GM11168 (cell line): ENCODE results near the gene CHD5.

Source experiments
- in situ Hi-C: fragments of 300-500 bp; cut with MboI; formaldehyde crosslinking; loops from one replicate; pipeline ENCODE4 v1.12.0; 2022; ENCODE audit warnings: low sequenced_read_pairs; ENCODE audit not compliant: unreplicated experiment

The CHD5 gene

DNA sequence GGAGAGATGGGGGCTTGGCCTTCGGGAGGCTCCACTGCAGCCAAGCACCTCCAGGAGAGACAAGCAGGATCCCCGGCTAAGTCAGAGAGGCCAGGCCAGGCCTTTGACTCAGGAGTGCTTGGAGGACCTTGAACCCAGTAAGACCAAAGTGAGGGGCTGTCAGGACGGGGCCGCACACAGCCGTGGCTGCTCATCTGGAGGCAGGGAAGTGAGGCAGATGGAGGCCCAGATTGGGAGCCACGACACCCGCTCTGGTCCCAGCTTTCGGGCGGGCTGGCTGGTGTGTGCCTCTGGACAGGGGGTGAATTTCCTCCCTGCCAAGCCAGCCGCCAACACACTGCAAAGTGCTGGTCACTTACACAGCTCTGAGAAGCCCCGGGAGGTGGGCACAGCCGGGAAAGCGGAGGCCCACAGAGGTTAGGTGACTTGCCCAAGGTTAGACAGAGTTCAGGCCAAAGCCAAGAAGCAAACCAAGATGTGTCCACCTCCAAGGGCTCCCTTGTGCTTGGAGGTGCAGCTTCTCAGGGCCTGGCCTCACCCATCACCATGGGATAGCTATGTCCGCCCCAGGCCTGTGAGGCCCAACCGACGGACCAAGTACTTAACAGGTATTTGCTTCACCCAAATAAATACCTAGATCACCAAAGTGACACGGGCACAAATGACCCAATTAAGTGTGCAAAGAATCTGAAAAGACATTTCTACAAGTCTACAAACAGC, 58.3 kb downstream of the CHD5 start:
- in situ Hi-C loops: no loop called here

DNA sequence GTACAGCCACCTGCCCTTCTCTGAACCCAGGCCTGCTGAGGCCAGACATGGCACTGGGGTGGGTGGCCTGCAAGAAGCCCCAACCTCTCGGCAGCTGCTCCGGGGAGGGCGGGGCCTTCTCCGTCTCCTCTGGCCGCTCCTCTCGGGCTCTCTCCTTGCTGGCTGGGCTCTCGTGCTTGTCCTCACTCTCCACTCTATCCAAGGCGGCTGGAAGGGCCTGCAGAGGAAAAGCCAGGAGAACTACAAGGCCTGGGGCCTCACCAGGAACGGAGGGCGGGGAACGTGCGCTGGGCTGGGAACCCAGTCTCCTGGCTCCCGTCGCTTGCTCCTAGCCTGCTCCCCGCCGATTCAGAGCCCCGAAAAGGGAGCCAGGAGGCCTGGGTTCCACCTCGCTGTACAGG, 59.1 kb downstream of the CHD5 start:
- in situ Hi-C loops: no loop called here

DNA sequence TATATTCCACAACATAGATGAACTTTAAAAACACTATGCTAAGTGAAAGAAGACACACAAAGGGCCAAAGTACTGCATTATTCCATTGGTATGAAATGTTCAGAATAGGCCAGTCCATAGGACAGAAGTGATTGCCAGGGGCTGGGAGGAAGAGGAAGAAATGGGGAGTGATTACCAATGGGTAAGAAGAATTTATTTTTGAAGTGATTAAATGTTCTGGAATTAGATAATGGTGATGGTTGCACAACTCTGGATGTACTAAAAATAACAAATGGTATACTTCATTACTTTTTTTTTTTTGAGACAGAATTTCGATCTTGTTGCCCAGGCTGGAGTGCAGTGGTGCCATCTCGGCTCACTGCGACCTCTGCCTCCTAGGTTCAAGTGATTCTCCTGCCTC, 61.7 kb downstream of the CHD5 start:
- in situ Hi-C loops: no loop called here

DNA sequence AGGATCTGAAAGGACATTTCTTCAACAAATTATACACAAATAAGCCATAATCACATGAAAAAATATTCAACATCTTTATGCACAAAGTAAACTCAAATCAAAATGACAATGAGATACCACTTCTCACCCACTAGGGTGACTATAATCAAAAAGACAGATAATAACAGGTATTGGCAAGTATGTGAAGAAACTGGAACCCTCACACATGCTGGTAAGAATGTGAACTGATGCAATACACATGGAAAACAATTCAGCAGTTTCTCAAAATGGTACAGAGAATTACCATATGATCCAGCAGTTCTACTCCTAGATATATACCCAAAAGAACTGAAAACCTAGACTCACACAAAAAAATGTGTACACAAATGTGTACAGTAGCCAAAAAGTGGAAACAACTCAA, 62.5 kb downstream of the CHD5 start:
- in situ Hi-C loops: no loop called here

DNA sequence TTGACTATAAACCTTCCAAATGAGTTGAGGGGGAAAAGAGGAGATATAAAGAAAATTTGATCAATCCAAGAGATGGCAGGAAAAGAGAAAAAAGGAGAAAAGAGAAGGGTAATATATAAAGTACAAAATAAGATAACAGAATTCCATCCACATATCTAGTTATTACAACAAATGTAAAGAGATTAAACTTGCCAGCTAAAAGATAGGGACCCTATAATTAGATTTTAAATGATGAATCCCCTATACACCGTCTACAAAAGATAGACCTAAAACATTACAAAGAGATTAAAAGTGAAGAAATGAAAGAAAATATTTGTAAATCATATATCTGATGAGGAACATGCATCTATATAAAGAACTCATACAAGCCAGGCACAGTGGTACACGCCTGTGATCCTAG, 63.1 kb downstream of the CHD5 start:
- in situ Hi-C loops: no loop called here

DNA sequence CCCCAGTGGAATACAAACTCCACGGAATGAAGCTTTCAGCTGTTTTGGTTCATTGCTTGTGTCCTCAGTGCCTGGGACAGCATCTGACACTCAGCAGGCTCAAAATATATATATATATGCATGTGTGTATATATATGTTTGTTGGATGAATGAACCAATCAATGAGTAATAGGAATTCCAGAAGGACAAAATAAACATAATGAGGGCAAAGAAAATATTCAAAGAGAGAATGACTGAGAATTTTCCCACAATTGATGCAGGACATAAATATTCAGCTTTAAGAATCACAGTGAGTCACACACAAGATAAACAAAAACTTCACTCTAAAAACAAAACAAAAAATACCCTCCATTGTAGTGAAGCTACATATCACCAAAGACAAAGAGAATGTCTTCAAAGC, 64.0 kb downstream of the CHD5 start:
- in situ Hi-C loops: no loop called here

DNA sequence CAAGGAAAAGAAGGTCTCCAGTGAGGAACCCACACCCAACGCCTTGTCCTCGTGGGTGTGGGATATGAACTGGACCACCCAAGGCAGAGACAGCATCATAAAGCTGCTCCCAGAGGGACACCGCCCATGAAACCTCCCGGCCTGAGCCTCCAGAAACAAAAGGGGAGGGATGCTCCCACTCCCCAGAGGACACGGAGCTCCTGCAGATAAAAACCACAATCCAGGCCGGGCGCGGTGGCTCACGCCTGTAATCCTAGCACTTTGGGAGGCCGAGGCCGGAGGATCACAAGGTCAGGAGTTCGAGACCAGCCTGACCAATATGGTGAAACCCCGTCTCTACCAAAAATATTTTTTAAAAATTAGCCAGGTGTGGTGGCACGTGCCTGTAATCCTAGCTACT, 66.4 kb downstream of the CHD5 start:
- in situ Hi-C loops: no loop called here

DNA sequence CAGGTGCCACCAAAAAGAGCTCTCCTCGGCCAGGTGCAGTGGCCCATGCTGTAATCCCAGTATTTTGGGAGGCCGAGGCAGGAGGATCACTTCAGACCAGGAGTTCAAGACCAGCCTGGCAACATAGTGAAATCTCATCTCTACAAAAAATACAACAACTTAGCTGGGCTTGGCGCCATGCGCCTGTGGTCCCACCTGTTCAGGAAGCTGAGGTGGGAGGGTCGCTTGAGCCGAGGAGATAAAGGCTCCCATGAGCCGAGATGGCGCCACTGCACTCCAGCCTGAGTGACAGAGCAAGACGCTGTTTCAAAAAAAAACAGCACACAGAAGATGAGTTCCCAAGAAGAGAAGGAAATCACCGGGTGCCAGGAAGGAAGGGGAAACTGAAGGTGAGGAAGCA, 67.0 kb downstream of the CHD5 start:
- in situ Hi-C loops: no loop called here

DNA sequence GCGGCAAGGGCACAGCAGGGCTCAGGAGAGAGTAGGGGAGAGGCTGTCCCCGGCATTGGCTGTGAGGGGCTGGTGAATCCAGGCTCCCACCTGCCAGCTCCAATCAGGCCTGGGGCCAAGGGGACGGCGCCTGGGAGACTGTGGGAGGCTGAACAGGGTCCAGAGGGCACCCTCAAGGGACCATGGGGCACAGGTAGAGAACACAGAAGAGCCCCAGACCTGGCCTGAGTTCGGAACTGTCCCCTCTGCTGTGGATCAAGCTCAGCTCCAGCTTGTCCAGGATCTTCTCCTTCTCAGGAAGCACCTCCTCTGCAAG, 67.5 kb downstream of the CHD5 start:
- in situ Hi-C loops: no loop called here

DNA sequence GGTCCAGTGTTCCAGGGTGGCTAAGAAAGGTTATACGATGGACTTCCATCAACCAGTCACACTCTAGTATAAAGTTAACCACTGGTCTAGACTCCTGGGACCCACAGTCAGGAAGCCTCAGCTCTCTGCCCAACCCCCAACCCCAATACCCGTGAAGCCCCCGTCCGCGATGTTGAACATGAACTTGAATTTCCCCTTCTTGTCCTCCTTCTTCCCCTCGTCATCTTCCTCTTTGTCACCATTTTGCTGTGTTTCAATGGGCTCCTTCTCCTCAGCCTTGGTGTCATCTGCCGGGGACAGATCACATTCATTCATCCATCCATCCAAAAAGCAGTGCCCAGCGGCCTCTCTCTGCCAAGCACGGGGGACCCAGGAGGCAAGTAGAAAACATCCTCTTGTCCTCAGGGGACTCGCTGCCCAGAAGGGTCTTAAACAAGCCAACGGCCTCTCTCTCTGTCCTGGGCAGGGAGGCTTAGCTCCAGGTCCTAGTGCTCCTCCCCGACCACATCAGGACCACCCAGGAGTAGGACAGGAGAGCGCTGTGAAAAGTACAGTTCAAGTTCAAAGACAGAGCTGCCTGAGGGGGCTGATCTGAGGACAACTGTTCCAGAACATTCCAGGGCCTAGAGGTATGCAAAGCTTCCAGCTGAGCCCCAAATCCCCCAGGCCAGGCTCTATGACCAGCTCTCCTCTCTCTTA, 68.0 kb downstream of the CHD5 start:
- in situ Hi-C loops: no loop called here

DNA sequence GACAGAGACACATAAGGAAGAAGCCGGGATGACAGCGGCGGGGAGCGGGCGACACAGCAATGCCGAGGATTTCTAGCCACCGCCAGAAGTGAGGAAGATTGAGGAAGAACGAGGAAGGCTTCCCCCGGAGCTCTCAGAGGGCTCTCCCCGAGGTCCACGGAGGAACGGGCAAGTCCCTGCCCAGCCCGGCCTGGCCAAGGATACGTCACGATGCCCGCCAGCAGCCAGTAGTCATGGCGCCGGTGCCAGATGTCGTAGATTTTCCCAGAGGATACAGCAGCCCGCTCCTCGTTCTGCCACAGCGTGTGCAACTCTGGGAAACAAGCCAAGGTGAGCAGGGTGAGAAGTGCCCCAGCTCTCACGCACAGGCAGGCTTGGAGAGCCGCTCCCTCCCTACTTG, 68.5 kb downstream of the CHD5 start:
- in situ Hi-C loops: no loop called here

DNA sequence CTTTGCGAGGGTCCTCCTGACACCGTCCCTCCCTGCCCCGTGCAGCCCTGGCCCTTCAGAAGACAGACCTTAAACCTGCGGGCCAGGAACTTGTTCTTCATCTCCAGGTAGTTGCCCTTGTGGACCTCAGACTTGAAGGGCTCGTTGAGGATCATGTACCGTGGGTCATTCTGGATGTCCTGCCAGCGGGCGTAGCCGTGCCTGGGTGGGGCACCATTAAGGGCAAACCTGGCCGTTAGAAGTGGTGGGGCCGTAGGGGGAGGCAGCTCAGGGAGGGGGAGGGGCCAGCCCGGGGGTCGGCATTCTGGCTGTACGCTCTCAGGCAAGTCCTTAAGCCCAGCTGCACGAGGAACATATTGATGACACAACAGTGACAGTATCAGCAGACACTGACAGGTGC, 69.8 kb downstream of the CHD5 start:
- in situ Hi-C loops: no loop called here

DNA sequence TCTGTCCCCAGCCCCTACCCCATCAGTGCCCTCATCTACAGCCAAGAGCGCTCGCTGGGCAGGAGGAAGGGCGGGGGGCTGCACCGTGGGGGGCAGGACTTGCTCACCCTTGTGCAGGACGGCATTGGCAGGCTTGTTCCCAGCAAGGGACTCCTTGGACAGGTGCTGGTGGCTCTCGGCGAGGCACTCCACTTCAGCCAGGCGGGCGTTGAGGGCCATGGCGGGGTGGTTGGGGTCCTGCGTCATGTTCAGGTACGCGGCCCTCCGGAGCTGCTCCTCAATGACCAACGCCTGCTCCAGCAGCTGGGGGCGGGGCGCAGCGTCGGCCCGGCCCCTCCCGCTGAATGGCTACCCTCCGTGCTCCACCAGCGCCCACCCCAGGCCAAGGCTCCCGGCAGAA, 70.4 kb downstream of the CHD5 start:
- in situ Hi-C loops: no loop called here

DNA sequence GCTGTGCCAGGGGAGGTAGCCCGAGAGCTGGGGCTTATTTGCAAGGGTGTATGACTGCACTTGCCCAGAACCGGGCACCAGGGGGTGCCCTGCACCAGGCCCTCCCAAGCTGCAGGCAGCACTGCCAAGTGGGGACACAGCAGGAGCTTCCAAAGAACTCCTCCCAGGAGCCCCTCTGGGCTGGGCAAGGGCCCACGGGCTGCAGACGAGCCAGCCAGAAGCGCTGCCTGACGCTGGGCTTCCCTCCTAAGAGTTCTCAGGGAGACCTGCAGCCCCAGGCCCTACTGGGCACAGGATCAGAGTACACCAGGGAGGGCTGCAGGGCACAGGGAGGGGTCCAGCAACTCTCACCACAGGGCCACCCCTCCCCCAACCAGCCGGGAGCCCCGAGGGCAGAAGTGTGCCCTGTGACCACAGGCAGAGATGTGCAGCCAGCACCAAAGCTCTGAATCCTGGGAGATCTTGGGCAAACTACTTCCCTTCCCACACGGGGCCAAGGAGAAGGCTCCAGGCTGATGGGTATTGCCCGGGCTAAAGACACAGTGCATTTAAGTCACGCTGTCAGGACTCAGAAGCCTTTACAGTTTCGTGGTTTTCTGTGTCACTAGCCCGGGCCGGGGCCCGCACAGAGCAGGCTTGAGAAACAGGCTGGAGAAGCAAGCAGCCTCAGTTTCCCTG, 71.0 kb downstream of the CHD5 start:
- in situ Hi-C loops: no loop called here

DNA sequence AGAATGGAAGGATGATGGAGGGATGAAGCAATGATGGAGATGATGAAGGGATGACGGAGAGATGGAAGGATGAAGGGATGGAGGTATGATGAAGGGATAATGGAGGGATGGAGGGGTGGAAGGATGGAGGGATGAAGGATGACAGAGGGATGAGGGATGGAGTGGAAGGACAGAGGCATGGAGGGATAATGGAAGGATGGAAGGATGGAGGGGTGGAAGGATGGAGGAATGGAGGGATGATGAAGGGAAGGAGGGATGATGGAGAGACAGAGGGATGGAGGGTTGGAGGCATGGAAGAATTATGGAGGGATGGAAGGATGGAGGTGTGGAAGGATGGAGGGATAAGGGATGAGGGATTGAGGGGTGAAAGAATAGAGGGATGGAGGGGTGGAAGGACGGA, 71.6 kb downstream of the CHD5 start:
- in situ Hi-C loops: no loop called here

DNA sequence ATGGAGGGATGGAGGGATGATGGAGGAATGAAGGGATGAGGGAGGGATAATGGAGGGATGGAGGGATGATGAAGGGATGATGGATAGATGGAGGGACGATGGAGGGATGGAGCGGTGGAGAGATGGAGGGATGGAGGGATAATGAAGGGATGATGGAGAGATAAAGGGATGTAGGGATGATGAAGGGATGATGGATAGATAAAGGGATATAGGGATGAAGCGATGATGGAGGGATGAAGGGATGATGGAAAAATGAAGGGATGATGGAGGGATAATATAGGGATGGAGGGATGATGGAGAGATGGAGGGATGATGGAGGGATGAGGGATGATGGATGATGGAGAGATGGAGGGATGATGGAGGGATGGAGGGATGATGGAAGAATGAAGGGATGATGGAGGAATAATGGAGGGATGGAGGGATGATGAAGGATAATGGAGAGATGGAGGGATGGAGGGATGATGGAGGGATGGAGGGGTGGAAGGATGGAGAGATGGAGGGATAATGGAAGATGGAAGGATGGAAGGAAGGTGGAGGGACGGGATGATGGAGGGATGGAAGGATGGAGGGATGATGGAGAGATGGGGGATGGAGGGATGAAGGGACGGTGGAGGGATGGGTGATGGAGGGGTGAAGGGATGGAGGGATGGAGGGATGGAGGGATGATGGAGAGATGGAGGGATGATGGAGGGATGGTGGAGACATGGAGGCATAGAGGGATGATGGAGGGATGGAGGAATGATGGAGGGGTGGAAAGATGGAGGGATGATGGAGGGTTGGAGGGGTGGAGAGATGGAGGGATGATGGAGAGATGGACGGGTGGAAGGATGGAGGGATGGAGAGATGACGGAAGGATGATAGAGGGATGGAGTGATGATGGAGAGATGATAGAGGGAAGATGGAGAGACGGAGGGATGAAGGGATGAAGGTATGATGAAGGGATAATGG, 72.4 kb downstream of the CHD5 start:
- in situ Hi-C loops: no loop called here

DNA sequence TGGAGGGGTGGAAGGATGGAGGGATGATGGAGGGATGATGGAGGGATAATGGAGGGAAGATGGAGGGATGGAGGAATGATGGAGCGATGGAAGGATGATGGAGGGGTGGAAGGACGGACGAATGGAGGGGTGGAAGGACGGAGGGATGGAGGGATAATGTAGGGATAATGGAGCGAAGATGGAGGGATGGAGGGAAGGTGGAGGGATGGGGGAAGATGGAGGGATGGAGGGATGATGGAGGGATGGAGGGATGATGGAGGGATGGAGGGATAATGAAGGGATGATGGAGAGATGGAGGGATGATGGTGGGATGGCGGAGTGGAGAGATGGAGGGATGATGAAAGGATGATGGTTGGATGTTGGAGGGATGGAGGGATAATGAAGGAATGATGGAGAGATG, 73.1 kb downstream of the CHD5 start:
- in situ Hi-C loops: no loop called here

DNA sequence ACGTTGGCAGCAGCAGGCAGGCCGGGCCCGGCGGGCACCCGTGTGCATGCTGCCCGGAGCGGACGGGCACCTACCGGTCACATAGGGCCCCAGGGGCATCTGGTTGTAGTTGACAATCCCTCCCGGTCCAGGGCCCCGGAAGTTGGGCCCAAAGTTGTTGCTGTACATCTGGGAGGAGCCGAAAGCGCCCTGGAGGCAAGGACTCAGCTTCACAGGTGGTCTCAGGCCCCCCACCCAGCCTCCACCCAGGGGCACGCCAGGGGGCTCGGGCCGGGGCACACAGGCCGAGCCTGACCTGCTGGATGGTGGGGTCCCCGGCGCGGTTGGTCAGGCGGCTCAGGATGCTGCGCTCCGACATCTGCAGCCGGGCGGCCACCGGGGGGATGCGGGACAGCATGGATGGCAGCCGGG, 73.8 kb downstream of the CHD5 start:
- in situ Hi-C loops: no loop called here

DNA sequence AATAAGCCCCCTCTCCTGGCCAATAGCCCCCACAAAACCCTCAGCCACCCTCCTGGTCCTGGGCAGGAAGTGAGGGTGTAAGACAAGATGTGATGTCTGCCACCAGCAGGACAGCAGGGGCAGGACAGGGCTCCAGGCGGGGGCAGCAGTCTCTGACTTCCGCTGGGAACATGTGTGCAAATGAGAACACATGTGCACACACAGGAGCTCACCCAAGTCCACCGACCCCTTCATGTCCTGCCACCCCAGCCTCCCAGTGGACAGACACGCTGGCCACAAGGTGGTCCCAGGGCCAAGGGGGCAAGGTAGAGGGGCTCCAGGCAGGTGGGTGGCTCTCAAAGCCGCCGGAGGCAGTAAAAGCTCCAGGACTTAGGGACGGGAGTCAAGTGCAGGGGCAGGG, 74.4 kb downstream of the CHD5 start:
- in situ Hi-C loops: no loop called here

DNA sequence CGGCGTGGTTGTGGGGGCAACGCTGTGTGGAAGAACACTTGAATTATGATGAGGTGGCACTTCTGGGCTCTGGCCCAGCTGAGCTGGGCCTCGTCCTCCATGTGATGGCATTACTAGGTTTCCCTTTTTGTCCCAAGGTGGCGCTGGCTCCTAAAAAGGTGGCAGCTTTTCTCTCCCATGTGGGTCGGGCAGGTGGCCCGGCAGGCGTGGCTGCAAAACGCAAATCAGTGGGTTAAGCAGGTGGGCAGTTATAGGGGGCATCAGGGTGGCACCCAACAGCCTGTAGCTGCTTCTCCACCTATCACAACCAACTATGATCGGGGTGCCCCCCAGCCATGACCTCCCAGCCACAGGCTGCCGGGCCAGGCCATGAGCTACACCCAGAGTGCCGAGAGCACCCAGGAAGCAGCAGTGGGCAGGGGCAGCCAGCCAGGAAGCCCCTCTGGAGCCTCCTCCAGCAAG, 74.9 kb downstream of the CHD5 start:
- in situ Hi-C loops: no loop called here

DNA sequence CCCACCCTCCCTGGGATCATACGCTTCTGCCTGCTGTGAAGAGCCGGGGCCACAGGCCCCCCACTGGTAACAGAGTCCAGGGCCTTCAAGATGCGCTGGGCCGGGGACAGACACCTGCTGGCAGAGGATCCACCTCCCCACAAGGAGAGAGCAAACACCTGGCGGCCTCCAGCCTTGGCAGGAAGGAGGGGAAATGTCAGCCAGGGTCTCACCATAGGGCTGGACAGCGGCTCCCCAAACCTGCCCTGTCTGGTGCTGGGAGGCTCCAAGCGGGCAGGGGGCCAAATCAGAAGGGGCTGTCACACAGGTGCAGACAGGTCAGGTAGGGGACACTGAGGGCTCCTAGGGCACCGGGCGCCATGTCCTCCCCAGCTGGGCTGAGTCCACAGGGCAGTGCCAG, 75.5 kb downstream of the CHD5 start:
- in situ Hi-C loops: no loop called here
